Lung (tissue), 12 donors: ENCODE data around the gene OVOL1. TPM values are rescaled to one million over a fixed set of nuclear protein-coding genes. Genes with fewer than 3 reads are reported as not detected.

Source experiments
- ATAC-seq: fragments of 200-7000 bp; cut with Tn5 transposase; one replicate; pipeline ENCODE4 v1.9.1; 2020; ENCODE audit warnings: moderate number of reproducible peaks; ENCODE audit not compliant: insufficient read depth, low FRiP score
- DNase-seq, 3 donors: peaks; one replicate each; pipeline ENCODE4 v3.0.0-alpha.2; 2013 to 2017
- H3K27ac ChIP-seq, 2 donors: one replicate each; pipeline ENCODE4 v1.5.1; 2013; ENCODE audit warnings: mild to moderate bottlenecking in 2 of 2, moderate library complexity in 2 of 2, control low read depth in 1 of 2, inconsistent platforms in 1 of 2, low read depth in 1 of 2, low read length in 1 of 2
- H3K27me3 ChIP-seq, 3 donors: one replicate each; pipeline ENCODE4 v1.5.1; 2013; ENCODE audit warnings: low read length in 2 of 3; ENCODE audit not compliant: control insufficient read depth in 3 of 3, insufficient read depth in 3 of 3
- H3K36me3 ChIP-seq, 4 donors: one replicate each; pipeline ENCODE4 v1.5.1; 2013; ENCODE audit warnings: low read length in 4 of 4, mild to moderate bottlenecking in 1 of 4, moderate library complexity in 1 of 4; ENCODE audit not compliant: control insufficient read depth in 4 of 4, insufficient read depth in 4 of 4
- H3K4me1 ChIP-seq, 5 donors: one replicate each; pipeline ENCODE4 v1.5.1; 2013; ENCODE audit warnings: low read length in 5 of 5, mild to moderate bottlenecking in 2 of 5, moderate library complexity in 1 of 5; ENCODE audit not compliant: control insufficient read depth in 5 of 5, insufficient read depth in 5 of 5
- H3K4me3 ChIP-seq: one replicate; pipeline ENCODE4 v1.5.1; 2013; ENCODE audit warnings: mild to moderate bottlenecking, control low read depth, moderate library complexity
- H3K9ac ChIP-seq, 2 donors: one replicate each; pipeline ENCODE4 v1.5.1; 2013; ENCODE audit warnings: low read length in 2 of 2, control low read depth in 1 of 2; ENCODE audit not compliant: insufficient read depth in 1 of 2
- H3K9me3 ChIP-seq, 4 donors: one replicate each; pipeline ENCODE4 v1.5.1; 2013; ENCODE audit warnings: low read length in 3 of 4, mild to moderate bottlenecking in 1 of 4, moderate library complexity in 1 of 4; ENCODE audit not compliant: control insufficient read depth in 4 of 4, insufficient read depth in 3 of 4
- CTCF ChIP-seq: IDR thresholded peaks from 2 replicates; pipeline ENCODE4 v1.5.1; 2012; ENCODE audit warnings: mild to moderate bottlenecking; ENCODE audit errors: control extremely low read depth, extremely low read depth
- WGBS, 2 donors: extraction: QIAGEN DNeasy Blood & Tissue Kit; methylation state at CpG; one replicate each; pipeline ENCODE4 v1.1.7; 2013; 5-methylcytosine and 5-hydroxymethylcytosine counted together
- polyA plus RNA-seq, 2 donors: library from polyadenylated mRNA; stranded (reverse); fragments of 200-250 nt; gene quantifications; one replicate each; pipeline ENCODE4 v1.2.1, GENCODE V29; 2013
- total RNA-seq, 2 donors: library from RNA; depleted of rRNA in 1 of 2; stranded (reverse); fragments of >200 nt in 1 of 2; gene quantifications; one replicate each; pipeline ENCODE4 v1.2.1, GENCODE V29; 2014 to 2021
- donor health status: control.
- donor health status: control.
- donor health status: Bipolar disorder and iron deficiency.
- donor health status: healthy.
- donor health status: DM: yes; HTN: yes; CAD: no.

Gene OVOL1
- total and polyA plus RNA-seq, 4 donors: 0.17 to 1.4 (median 0.87) TPM

- H3K27me3 ChIP-seq: peaks cover 0 to 6% (median 3%) of the 10 kb centered on the region in 3 donors
- H3K4me3 ChIP-seq: no peak overlapping the region
- H3K27ac ChIP-seq: no peak overlapping the region
- peaks cover 0 to 5% (median 2%) of the 10 kb centered on the region in 5 donors for H3K4me1 ChIP-seq
- DNase-seq (no peak), ATAC-seq (no peak)
- H3K9me3 ChIP-seq: no peaks in the 10 kb centered on the region
- peaks cover 0 to 2% (median 0%) of the 10 kb centered on the region in 4 donors for H3K36me3 ChIP-seq
- 76 to 92% methylated on average over 3 of the region's 3 CpGs for WGBS, 2 donors
- H3K9ac ChIP-seq: no peak overlapping the region
- TF ChIP-seq CTCF: no peak
Observed at GRCh38 chr11:65816696-65817095, 29.8 kb downstream of the OVOL1 start.

- peaks cover 0 to 2% (median 0%) of the 10 kb centered on the region in 4 donors for H3K36me3 ChIP-seq
- no peak for TF ChIP-seq CTCF
- no peaks in the 10 kb centered on the region for H3K9me3 ChIP-seq
- peak overlapping the region; percentile 37 to 53 for H3K9ac ChIP-seq
- H3K4me1 ChIP-seq: peaks cover 0 to 5% (median 2%) of the 10 kb centered on the region in 5 donors
- DNase-seq: no peak
- H3K4me3 ChIP-seq: no peak overlapping the region
- ATAC-seq: no peak
- H3K27ac ChIP-seq: no peak overlapping the region
- 62 to 71% methylated on average over 5 of the region's 5 CpGs for WGBS, 2 donors
- peaks cover 0 to 1% (median 0%) of the 10 kb centered on the region in 3 donors for H3K27me3 ChIP-seq
Observed at GRCh38 chr11:65817312-65817834, 30.5 kb downstream of the OVOL1 start.

GRCh38 chr11:65817835-65818680 is 31.2 kb downstream of the OVOL1 start:
- peaks cover 0 to 8% (median 2%) of the 10 kb centered on the region in 5 donors for H3K4me1 ChIP-seq
- no peaks in the 10 kb centered on the region for H3K9me3 ChIP-seq
- H3K27ac ChIP-seq: peak overlapping the region; percentile 67 to 89
- H3K4me3 ChIP-seq: peak overlapping the region; percentile 66
- H3K27me3 ChIP-seq: no peaks in the 10 kb centered on the region
- ATAC-seq (peak; percentile 99), DNase-seq (peak; percentile 88 to 93 (median 91))
- peaks cover 0 to 2% (median 0%) of the 10 kb centered on the region in 4 donors for H3K36me3 ChIP-seq
- TF ChIP-seq CTCF: peak; percentile 99
- 6 to 8% methylated on average over 61 to 74 of the region's 74 CpGs for WGBS, 2 donors
- peak overlapping the region; percentile 37 to 53 for H3K9ac ChIP-seq
